GM19328 (cell line): ENCODE results near the gene GPRIN3.

Experiments used
- ATAC-seq: cut with Tn5 transposase; IDR thresholded peaks from one replicate; pipeline ENCODE4 v1.9.1; 2021; ENCODE audit warnings: mild to moderate bottlenecking, moderate library complexity; ENCODE audit not compliant: unreplicated experiment

GPRIN3 gene

GRCh38 chr4:89293299-89293698 is 14.3 kb downstream of the GPRIN3 start:
- no peak for ATAC-seq

- ATAC-seq = peak; percentile 46
Measured at GRCh38 chr4:89290727-89291516, 16.7 kb downstream of the GPRIN3 start.

- no peak for ATAC-seq
Measured at GRCh38 chr4:89289312-89289711, 18.3 kb downstream of the GPRIN3 start.

GRCh38 chr4:89288430-89288829 is 19.2 kb downstream of the GPRIN3 start:
- no peak for ATAC-seq

GRCh38 chr4:89287945-89288344 is 19.7 kb downstream of the GPRIN3 start:
- ATAC-seq = no peak

GRCh38 chr4:89285745-89286144 is 21.9 kb downstream of the GPRIN3 start:
- no peak for ATAC-seq

- ATAC-seq = no peak
Measured at GRCh38 chr4:89284828-89285227, 22.8 kb downstream of the GPRIN3 start.

- no peak for ATAC-seq
Measured at GRCh38 chr4:89284020-89284424, 23.6 kb downstream of the GPRIN3 start.

GRCh38 chr4:89283226-89284009 is 24.2 kb downstream of the GPRIN3 start:
- no peak for ATAC-seq

GRCh38 chr4:89279385-89279784 is 28.2 kb downstream of the GPRIN3 start:
- no peak for ATAC-seq

- no peak for ATAC-seq
Measured at GRCh38 chr4:89277412-89277811, 30.2 kb downstream of the GPRIN3 start.

- no peak for ATAC-seq
Measured at GRCh38 chr4:89276296-89276695, 31.3 kb downstream of the GPRIN3 start.

- ATAC-seq = no peak
Measured at GRCh38 chr4:89275587-89275986, 32.0 kb downstream of the GPRIN3 start.

- ATAC-seq = no peak
Measured at GRCh38 chr4:89273741-89274141, 33.9 kb downstream of the GPRIN3 start.

GRCh38 chr4:89270792-89271191 is 36.8 kb downstream of the GPRIN3 start:
- ATAC-seq = no peak

- no peak for ATAC-seq
Measured at GRCh38 chr4:89269121-89269666, 38.4 kb downstream of the GPRIN3 start.

- ATAC-seq = no peak
Measured at GRCh38 chr4:89268679-89269078, 38.9 kb downstream of the GPRIN3 start.

- no peak for ATAC-seq
Measured at GRCh38 chr4:89267846-89268245, 39.8 kb downstream of the GPRIN3 start.

- ATAC-seq = no peak
Measured at GRCh38 chr4:89267392-89267791, 40.2 kb downstream of the GPRIN3 start.

- ATAC-seq = no peak
Measured at GRCh38 chr4:89266128-89266527, 41.5 kb downstream of the GPRIN3 start.

- ATAC-seq = no peak
Measured at GRCh38 chr4:89263265-89263664, 44.3 kb downstream of the GPRIN3 start.
